Measurements from ENCODE around the gene LAMC2. TPM values are rescaled to one million over a fixed set of nuclear protein-coding genes. Genes with fewer than 3 reads are reported as not detected.

The LAMC2 gene
- total RNA-seq, 1 donor from 2014 or later = 13.8 TPM

- H3K9me3 Mint-ChIP-seq (ENCODE audit: low read depth) = no peaks in the 10 kb centered on the region
- peak overlapping the region; percentile 36 for H3K27ac Mint-ChIP-seq (ENCODE audit: unreplicated experiment)
- no peak overlapping the region for H3K4me3 Mint-ChIP-seq (ENCODE audit: unreplicated experiment)
- no peak for DNase-seq (ENCODE audit: low spot score)
- no peaks in the 10 kb centered on the region for H3K27me3 Mint-ChIP-seq (ENCODE audit: low read depth)
- no peak for TF ChIP-seq CTCF (IDR thresholded peaks at IDR 0.05)
- H3K4me1 Mint-ChIP-seq (ENCODE audit: low read depth) = peaks cover 50% of the 10 kb centered on the region
- H3K36me3 Mint-ChIP-seq (ENCODE audit: low read depth) = no peaks in the 10 kb centered on the region
These were observed 93.8 kb downstream of the LAMC2 start for GRCh38 chr1:183279835-183280234.

- H3K4me1 Mint-ChIP-seq (ENCODE audit: low read depth) = peaks cover 50% of the 10 kb centered on the region
- H3K36me3 Mint-ChIP-seq (ENCODE audit: low read depth) = no peaks in the 10 kb centered on the region
- no peak for DNase-seq (ENCODE audit: low spot score)
- no peaks in the 10 kb centered on the region for H3K27me3 Mint-ChIP-seq (ENCODE audit: low read depth)
- H3K27ac Mint-ChIP-seq (ENCODE audit: unreplicated experiment) = peak overlapping the region; percentile 1
- no peak for TF ChIP-seq CTCF (IDR thresholded peaks at IDR 0.05)
- no peaks in the 10 kb centered on the region for H3K9me3 Mint-ChIP-seq (ENCODE audit: low read depth)
- H3K4me3 Mint-ChIP-seq (ENCODE audit: unreplicated experiment) = no peak overlapping the region
These were observed 95.0 kb downstream of the LAMC2 start for GRCh38 chr1:183281039-183281438.

- DNase-seq (ENCODE audit: low spot score) = no peak
- TF ChIP-seq CTCF (IDR thresholded peaks at IDR 0.05) = peak; percentile 92
- Mint-ChIP-seq H3K4me3 (ENCODE audit: unreplicated experiment) (no peak overlapping the region), H3K4me1 (ENCODE audit: low read depth) (peaks cover 53% of the 10 kb centered on the region), H3K27ac (ENCODE audit: unreplicated experiment) (peak overlapping the region; percentile 1), H3K36me3 (ENCODE audit: low read depth) (no peaks in the 10 kb centered on the region), H3K27me3 (ENCODE audit: low read depth) (no peaks in the 10 kb centered on the region), H3K9me3 (ENCODE audit: low read depth) (no peaks in the 10 kb centered on the region)
These were observed 95.6 kb downstream of the LAMC2 start for GRCh38 chr1:183281553-183282091.

- Mint-ChIP-seq H3K4me1 (ENCODE audit: low read depth) (peaks cover 60% of the 10 kb centered on the region), H3K9me3 (ENCODE audit: low read depth) (no peaks in the 10 kb centered on the region), H3K27ac (ENCODE audit: unreplicated experiment) (peak overlapping the region; percentile 32), H3K4me3 (ENCODE audit: unreplicated experiment) (no peak overlapping the region), H3K27me3 (ENCODE audit: low read depth) (no peaks in the 10 kb centered on the region), H3K36me3 (ENCODE audit: low read depth) (no peaks in the 10 kb centered on the region)
- no peak for DNase-seq (ENCODE audit: low spot score)
- TF ChIP-seq CTCF (IDR thresholded peaks at IDR 0.05) = no peak
These were observed 96.2 kb downstream of the LAMC2 start for GRCh38 chr1:183282101-183282855.

GRCh38 chr1:183283286-183283685 lies 97.2 kb downstream of the LAMC2 start:
- Mint-ChIP-seq H3K27ac (ENCODE audit: unreplicated experiment) (no peak overlapping the region), H3K4me3 (ENCODE audit: unreplicated experiment) (no peak overlapping the region), H3K9me3 (ENCODE audit: low read depth) (no peaks in the 10 kb centered on the region), H3K4me1 (ENCODE audit: low read depth) (peaks cover 55% of the 10 kb centered on the region), H3K36me3 (ENCODE audit: low read depth) (no peaks in the 10 kb centered on the region), H3K27me3 (ENCODE audit: low read depth) (no peaks in the 10 kb centered on the region)
- DNase-seq (ENCODE audit: low spot score) = no peak
- no peak for TF ChIP-seq CTCF (IDR thresholded peaks at IDR 0.05)
